HepG2 (cell line): ENCODE results near the gene JMJD8. TPM values are rescaled to one million over a fixed set of nuclear protein-coding genes. Genes with fewer than 3 reads are reported as not detected.

Experiments
- ATF7-NPFF ChIP-seq: sonication (generic); formaldehyde crosslinking; IDR thresholded peaks from 2 replicates; pipeline ENCODE4 v1.8.1; 2023; ENCODE audit warnings: mild to moderate bottlenecking, low read depth, missing genetic modification reagents, moderate library complexity
- CEBPG ChIP-seq: IDR thresholded peaks from 2 replicates; pipeline ENCODE4 v1.6.1; 2016
- FOXO4 ChIP-seq: sonication (generic); formaldehyde crosslinking; conservative IDR thresholded peaks from 2 replicates; pipeline ENCODE4 v1.8.1; 2023; ENCODE audit warnings: missing genetic modification reagents
- NR2F1 ChIP-seq, 2 experiments: fragments of 450-650 bp in 1 of 2; formaldehyde crosslinking in 1 of 2; IDR thresholded peaks; 2 replicates each; pipeline versions ENCODE4 v1.5.0 to v1.6.1; 2016 to 2020; ENCODE audit warnings: mild to moderate bottlenecking in 1 of 2, missing compliant biosample characterization in 1 of 2, missing genetic modification reagents in 1 of 2, moderate library complexity in 1 of 2
- NRL ChIP-seq: sonication (generic); formaldehyde crosslinking; IDR thresholded peaks from 2 replicates; pipeline ENCODE4 v1.5.0; 2020; ENCODE audit warnings: missing genetic modification reagents, mild to moderate bottlenecking, moderate library complexity, borderline replicate concordance
- PHF5A ChIP-seq: IDR thresholded peaks from one replicate; pipeline ENCODE4 v1.6.1; 2018; ENCODE audit warnings: low read depth, missing genetic modification reagents; ENCODE audit not compliant: unreplicated experiment
- POLR2AphosphoS2 ChIP-seq: IDR thresholded peaks from 2 replicates; pipeline ENCODE4 v1.6.1; 2011; ENCODE audit warnings: low read depth, low read length, improper control_type of control experiment
- SMARCE1 ChIP-seq: fragments of 450-650 bp; IDR thresholded peaks from 2 replicates; pipeline ENCODE4 v1.6.1; 2017; ENCODE audit warnings: borderline replicate concordance
- TBL1XR1 ChIP-seq: fragments of 150-350 bp; IDR thresholded peaks from 2 replicates; pipeline ENCODE4 v1.6.1; 2014; ENCODE audit warnings: borderline replicate concordance, low read length; ENCODE audit not compliant: partially characterized antibody
- TBX2 ChIP-seq: sonication (generic); formaldehyde crosslinking; IDR thresholded peaks from 2 replicates; pipeline ENCODE4 v1.5.0; 2020; ENCODE audit warnings: missing genetic modification reagents, mild to moderate bottlenecking, borderline replicate concordance
- ZBTB21 ChIP-seq: sonication (generic); formaldehyde crosslinking; IDR thresholded peaks from 2 replicates; pipeline ENCODE4 v1.4.0; 2020; ENCODE audit warnings: missing genetic modification reagents
- ZBTB42 ChIP-seq: sonication (generic); formaldehyde crosslinking; IDR thresholded peaks from 2 replicates; pipeline ENCODE4 v1.5.0; 2020; ENCODE audit warnings: mild to moderate bottlenecking, missing genetic modification reagents
- ZMAT3 ChIP-seq: sonication (generic); formaldehyde crosslinking; conservative IDR thresholded peaks from 2 replicates; pipeline ENCODE4 v1.7.0; 2021; ENCODE audit warnings: missing genetic modification reagents
- ZNF138 ChIP-seq: sonication (generic); formaldehyde crosslinking; IDR thresholded peaks from 2 replicates; pipeline ENCODE4 v1.5.0; 2020; ENCODE audit warnings: mild to moderate bottlenecking, low read depth, missing genetic modification reagents
- ZNF180 ChIP-seq: sonication (generic); formaldehyde crosslinking; IDR thresholded peaks from 2 replicates; pipeline ENCODE4 v1.4.0; 2020; ENCODE audit warnings: low read depth, missing genetic modification reagents, borderline replicate concordance
- ZNF484 ChIP-seq: sonication (generic); formaldehyde crosslinking; IDR thresholded peaks from 2 replicates; pipeline ENCODE4 v1.5.1; 2020; ENCODE audit warnings: mild to moderate bottlenecking, low read depth, missing genetic modification reagents, borderline replicate concordance
- ZNF777 ChIP-seq: sonication (generic); formaldehyde crosslinking; IDR thresholded peaks from 2 replicates; pipeline ENCODE4 v1.4.0; 2020; ENCODE audit warnings: missing genetic modification reagents
- ZSCAN20 ChIP-seq: sonication (generic); formaldehyde crosslinking; IDR thresholded peaks from 2 replicates; pipeline ENCODE4 v1.4.0; 2020; ENCODE audit warnings: missing genetic modification reagents, mild to moderate bottlenecking, borderline replicate concordance
- polyA plus RNA-seq, 8 experiments: library from polyadenylated mRNA; depleted of rRNA in 3 of 8; stranded (reverse) in 7 of 8; unstranded in 1 of 8; fragments of >200 nt; fragmentation: Illumina TruSeq in 4 of 8; extraction: Trizol in 4 of 8; gene quantifications; 2 replicates each; pipeline versions ENCODE4 v1.2.1 to v1.2.3, GENCODE V29; 2011 to 2016; ENCODE audit warnings: low read depth in 4 of 8, missing spikeins in 1 of 8, mixed read lengths in 1 of 8; ENCODE audit not compliant: insufficient read depth in 1 of 8
- total RNA-seq, 5 experiments: library from RNA; depleted of rRNA; stranded (reverse); fragments of >200 nt; fragmentation: Illumina TruSeq; extraction: Trizol; gene quantifications; 2 replicates each; pipeline ENCODE4 v1.2.3, GENCODE V29; 2016; ENCODE audit warnings: low read depth in 1 of 5
- TF ChIP-seq, protein P1 (sequence below), 2 experiments: IDR thresholded peaks; 2 replicates each; pipeline ENCODE4 v1.6.1; 2011 to 2012; ENCODE audit warnings: low read length in 2 of 2, borderline replicate concordance in 1 of 2, low read depth in 1 of 2, mild to moderate bottlenecking in 1 of 2, moderate library complexity in 1 of 2
- TF ChIP-seq, protein P2 (sequence below): sonication (generic); formaldehyde crosslinking; IDR thresholded peaks from 2 replicates; pipeline ENCODE4 v1.4.0; 2020; ENCODE audit warnings: missing genetic modification reagents, borderline replicate concordance
- TF ChIP-seq, protein P3 (sequence below): IDR thresholded peaks from 2 replicates; pipeline ENCODE4 v1.6.1; 2018; ENCODE audit warnings: missing genetic modification reagents, mild to moderate bottlenecking, missing compliant biosample characterization

Gene JMJD8
- total and polyA plus RNA-seq, 2 of the 13 experiments (the other 11 are each of a cell fraction or from before 2014, with no cell fraction given) = 2.6 to 11.8 TPM

DNA sequence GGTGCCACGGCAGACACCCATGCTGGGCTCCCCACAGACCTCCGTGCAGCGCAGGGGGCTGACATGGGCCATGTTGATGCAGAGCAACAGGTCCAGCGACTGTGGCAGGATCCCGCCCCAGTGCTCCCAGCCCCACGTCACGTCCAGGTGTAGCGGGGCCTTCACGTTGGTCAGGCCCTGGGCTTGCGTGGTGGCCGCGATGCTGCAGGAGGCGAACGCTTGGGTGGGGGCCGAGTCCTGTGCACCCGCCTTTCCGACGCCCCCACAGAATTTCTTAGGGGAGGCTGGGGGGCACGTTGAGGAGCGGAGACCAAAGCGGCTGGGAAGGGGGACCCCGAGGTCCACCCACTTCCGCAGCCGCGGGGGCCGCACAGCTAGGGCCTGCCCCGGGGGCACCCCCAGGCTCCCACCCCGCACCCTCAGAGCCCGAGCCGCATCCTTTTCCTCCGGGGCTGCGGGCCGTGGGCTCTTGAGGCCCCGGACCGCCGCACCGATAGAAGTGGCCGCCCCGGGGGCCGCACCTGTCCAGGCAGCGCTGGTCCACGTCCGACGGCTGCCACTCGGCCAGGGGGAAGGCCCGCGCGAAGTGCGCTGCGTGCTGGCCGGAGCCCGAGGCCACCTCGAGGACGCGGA, 48.4 kb downstream of the JMJD8 start (continued):
- TF ChIP-seq, protein P1, sequence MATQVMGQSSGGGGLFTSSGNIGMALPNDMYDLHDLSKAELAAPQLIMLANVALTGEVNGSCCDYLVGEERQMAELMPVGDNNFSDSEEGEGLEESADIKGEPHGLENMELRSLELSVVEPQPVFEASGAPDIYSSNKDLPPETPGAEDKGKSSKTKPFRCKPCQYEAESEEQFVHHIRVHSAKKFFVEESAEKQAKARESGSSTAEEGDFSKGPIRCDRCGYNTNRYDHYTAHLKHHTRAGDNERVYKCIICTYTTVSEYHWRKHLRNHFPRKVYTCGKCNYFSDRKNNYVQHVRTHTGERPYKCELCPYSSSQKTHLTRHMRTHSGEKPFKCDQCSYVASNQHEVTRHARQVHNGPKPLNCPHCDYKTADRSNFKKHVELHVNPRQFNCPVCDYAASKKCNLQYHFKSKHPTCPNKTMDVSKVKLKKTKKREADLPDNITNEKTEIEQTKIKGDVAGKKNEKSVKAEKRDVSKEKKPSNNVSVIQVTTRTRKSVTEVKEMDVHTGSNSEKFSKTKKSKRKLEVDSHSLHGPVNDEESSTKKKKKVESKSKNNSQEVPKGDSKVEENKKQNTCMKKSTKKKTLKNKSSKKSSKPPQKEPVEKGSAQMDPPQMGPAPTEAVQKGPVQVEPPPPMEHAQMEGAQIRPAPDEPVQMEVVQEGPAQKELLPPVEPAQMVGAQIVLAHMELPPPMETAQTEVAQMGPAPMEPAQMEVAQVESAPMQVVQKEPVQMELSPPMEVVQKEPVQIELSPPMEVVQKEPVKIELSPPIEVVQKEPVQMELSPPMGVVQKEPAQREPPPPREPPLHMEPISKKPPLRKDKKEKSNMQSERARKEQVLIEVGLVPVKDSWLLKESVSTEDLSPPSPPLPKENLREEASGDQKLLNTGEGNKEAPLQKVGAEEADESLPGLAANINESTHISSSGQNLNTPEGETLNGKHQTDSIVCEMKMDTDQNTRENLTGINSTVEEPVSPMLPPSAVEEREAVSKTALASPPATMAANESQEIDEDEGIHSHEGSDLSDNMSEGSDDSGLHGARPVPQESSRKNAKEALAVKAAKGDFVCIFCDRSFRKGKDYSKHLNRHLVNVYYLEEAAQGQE (IDR thresholded peaks at IDR 0.05; ENCODE audit: borderline replicate concordance in 1 of 2, low read depth in 1 of 2, low read length in 2 of 2) = no peak
- TF ChIP-seq TBX2 (CRISPR knock-in tag) = no peak
- no peak for TF ChIP-seq PHF5A
- 0 out of 2 replicates have a peak, but pooled peaks have one; percentile 14 for TF ChIP-seq ZNF138 (CRISPR knock-in tag)
- no peak for TF ChIP-seq ZNF180 (CRISPR knock-in tag)
- peak; percentile 63; the same call in 1 of the 2 replicates for TF ChIP-seq ZMAT3
- 0 out of 2 replicates have a peak, but pooled peaks have one; percentile 12 for TF ChIP-seq FOXO4 (CRISPR knock-in tag)
- no peak for TF ChIP-seq ZBTB21 (CRISPR knock-in tag)
- TF ChIP-seq POLR2AphosphoS2 = no peak
- 0 out of 2 replicates have a peak, but pooled peaks have one; percentile 49 for TF ChIP-seq ZSCAN20
- TF ChIP-seq CEBPG (CRISPR knock-in tag) = no peak
- no peak for TF ChIP-seq ATF7-NPFF
- TF ChIP-seq SMARCE1 = no peak
- TF ChIP-seq, protein P2, sequence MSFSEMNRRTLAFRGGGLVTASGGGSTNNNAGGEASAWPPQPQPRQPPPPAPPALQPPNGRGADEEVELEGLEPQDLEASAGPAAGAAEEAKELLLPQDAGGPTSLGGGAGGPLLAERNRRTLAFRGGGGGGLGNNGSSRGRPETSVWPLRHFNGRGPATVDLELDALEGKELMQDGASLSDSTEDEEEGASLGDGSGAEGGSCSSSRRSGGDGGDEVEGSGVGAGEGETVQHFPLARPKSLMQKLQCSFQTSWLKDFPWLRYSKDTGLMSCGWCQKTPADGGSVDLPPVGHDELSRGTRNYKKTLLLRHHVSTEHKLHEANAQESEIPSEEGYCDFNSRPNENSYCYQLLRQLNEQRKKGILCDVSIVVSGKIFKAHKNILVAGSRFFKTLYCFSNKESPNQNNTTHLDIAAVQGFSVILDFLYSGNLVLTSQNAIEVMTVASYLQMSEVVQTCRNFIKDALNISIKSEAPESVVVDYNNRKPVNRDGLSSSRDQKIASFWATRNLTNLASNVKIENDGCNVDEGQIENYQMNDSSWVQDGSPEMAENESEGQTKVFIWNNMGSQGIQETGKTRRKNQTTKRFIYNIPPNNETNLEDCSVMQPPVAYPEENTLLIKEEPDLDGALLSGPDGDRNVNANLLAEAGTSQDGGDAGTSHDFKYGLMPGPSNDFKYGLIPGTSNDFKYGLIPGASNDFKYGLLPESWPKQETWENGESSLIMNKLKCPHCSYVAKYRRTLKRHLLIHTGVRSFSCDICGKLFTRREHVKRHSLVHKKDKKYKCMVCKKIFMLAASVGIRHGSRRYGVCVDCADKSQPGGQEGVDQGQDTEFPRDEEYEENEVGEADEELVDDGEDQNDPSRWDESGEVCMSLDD (CRISPR knock-in tag) = 0 out of 2 replicates have a peak, but pooled peaks have one; percentile 27
- TF ChIP-seq ZNF777 (CRISPR knock-in tag) = no peak
- no peak for TF ChIP-seq NR2F1 (CRISPR knock-in tag; IDR thresholded peaks at IDR 0.05)
- TF ChIP-seq, protein P3, sequence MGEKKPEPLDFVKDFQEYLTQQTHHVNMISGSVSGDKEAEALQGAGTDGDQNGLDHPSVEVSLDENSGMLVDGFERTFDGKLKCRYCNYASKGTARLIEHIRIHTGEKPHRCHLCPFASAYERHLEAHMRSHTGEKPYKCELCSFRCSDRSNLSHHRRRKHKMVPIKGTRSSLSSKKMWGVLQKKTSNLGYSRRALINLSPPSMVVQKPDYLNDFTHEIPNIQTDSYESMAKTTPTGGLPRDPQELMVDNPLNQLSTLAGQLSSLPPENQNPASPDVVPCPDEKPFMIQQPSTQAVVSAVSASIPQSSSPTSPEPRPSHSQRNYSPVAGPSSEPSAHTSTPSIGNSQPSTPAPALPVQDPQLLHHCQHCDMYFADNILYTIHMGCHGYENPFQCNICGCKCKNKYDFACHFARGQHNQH (CRISPR knock-in tag) = no peak
- no peak for TF ChIP-seq TBL1XR1
- no peak for TF ChIP-seq NRL (CRISPR knock-in tag)
- no peak for TF ChIP-seq ZNF484 (CRISPR knock-in tag)
- peak; percentile 31; the same call in 1 of the 2 replicates for TF ChIP-seq ZBTB42 (CRISPR knock-in tag)
